Fibroblast of upper back skin (primary cell): ENCODE results near the gene MEIS3.
A peak's percentile ranks its signal among the peaks of the same experiment; 100 is the strongest.

ENCODE experiments used
- DNase-seq: peaks from one replicate; pipeline ENCODE4 v3.0.0-alpha.2; 2013

The MEIS3 gene

GRCh38 chr19:47435196-47435595 lies 15.9 kb upstream of the MEIS3 start:
- no peak for DNase-seq

- no peak for DNase-seq
These were observed 14.8 kb upstream of the MEIS3 start for GRCh38 chr19:47434088-47434487.

- peak; percentile 33 for DNase-seq
These were observed 13.8 kb upstream of the MEIS3 start for GRCh38 chr19:47433121-47433520.

- DNase-seq: no peak
These were observed 13.2 kb upstream of the MEIS3 start for GRCh38 chr19:47432499-47432898.

GRCh38 chr19:47432091-47432490 lies 12.8 kb upstream of the MEIS3 start:
- no peak for DNase-seq

GRCh38 chr19:47430041-47430802 lies 10.9 kb upstream of the MEIS3 start:
- DNase-seq: peak; percentile 45

GRCh38 chr19:47429140-47429793 lies 9.9 kb upstream of the MEIS3 start:
- DNase-seq: no peak

- DNase-seq: peak; percentile 100
These were observed 9.0 kb upstream of the MEIS3 start for GRCh38 chr19:47428177-47428894.

GRCh38 chr19:47427241-47428176 lies 8.2 kb upstream of the MEIS3 start:
- peak; percentile 65 for DNase-seq

- no peak for DNase-seq
These were observed 4.0 kb upstream of the MEIS3 start for GRCh38 chr19:47423203-47423882.

- DNase-seq: no peak
These were observed 3.3 kb upstream of the MEIS3 start for GRCh38 chr19:47422417-47423163.

- DNase-seq: peak; percentile 77
These were observed 2.6 kb upstream of the MEIS3 start for GRCh38 chr19:47421844-47422395.

GRCh38 chr19:47421244-47421786 lies 2.0 kb upstream of the MEIS3 start:
- DNase-seq: no peak

GRCh38 chr19:47419789-47420188 lies 462 bp upstream of the MEIS3 start:
- no peak for DNase-seq

GRCh38 chr19:47418692-47419029 lies 666 bp downstream of the MEIS3 start:
- DNase-seq: no peak

GRCh38 chr19:47417746-47418691 lies 1.3 kb downstream of the MEIS3 start:
- no peak for DNase-seq

GRCh38 chr19:47417107-47417745 lies 2.1 kb downstream of the MEIS3 start:
- no peak for DNase-seq

GRCh38 chr19:47416643-47416985 lies 2.7 kb downstream of the MEIS3 start:
- no peak for DNase-seq

GRCh38 chr19:47415953-47416642 lies 3.2 kb downstream of the MEIS3 start:
- DNase-seq: no peak
